Panc1 (cell line): ENCODE measurements around the gene CEBPB.

Experiments
- POLR2AphosphoS5 ChIP-seq: IDR thresholded peaks from 2 replicates; pipeline ENCODE4 v1.6.1; 2012; ENCODE audit warnings: mild to moderate bottlenecking, low read depth, low read length, moderate library complexity
- REST ChIP-seq, 2 experiments: IDR thresholded peaks; 2 replicates each; pipeline ENCODE4 v1.6.1; 2011 to 2012; ENCODE audit warnings: low read depth in 2 of 2, control low read depth in 1 of 2, low read length in 1 of 2, mild to moderate bottlenecking in 1 of 2, moderate library complexity in 1 of 2; ENCODE audit not compliant: insufficient read depth in 1 of 2
- SIN3A ChIP-seq: IDR thresholded peaks from 2 replicates; pipeline ENCODE4 v1.6.1; 2012; ENCODE audit warnings: low read depth, mild to moderate bottlenecking, low read length, moderate library complexity, borderline replicate concordance; ENCODE audit not compliant: insufficient read depth
- TF ChIP-seq, protein P1 (sequence below): fragments of 450-650 bp; IDR thresholded peaks from 2 replicates; pipeline ENCODE4 v1.5.1; 2017; ENCODE audit warnings: mild to moderate bottlenecking

DNA sequence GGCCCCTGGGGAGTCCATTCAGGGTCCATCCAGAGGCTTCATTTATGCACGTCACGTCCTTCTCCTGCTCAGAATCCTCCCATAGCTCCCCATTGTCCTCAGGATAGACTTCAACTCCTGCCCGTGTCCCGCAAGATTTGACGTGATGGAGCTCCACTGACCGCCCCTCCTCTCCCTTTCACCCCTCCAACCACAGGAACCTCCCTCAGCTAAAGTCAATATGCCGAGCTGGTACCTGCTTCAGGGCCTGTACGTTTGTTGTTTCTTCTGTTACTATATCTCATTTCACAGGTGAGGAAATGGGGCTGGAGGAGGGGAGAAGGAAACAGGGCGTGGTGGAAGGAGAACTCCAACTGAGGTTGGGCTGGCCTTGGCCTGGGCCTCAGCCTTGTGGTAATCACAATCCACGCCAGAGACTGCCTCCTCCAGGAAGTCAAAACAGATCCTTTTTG lies 38.6 kb downstream of the CEBPB start:
- TF ChIP-seq, protein P1, sequence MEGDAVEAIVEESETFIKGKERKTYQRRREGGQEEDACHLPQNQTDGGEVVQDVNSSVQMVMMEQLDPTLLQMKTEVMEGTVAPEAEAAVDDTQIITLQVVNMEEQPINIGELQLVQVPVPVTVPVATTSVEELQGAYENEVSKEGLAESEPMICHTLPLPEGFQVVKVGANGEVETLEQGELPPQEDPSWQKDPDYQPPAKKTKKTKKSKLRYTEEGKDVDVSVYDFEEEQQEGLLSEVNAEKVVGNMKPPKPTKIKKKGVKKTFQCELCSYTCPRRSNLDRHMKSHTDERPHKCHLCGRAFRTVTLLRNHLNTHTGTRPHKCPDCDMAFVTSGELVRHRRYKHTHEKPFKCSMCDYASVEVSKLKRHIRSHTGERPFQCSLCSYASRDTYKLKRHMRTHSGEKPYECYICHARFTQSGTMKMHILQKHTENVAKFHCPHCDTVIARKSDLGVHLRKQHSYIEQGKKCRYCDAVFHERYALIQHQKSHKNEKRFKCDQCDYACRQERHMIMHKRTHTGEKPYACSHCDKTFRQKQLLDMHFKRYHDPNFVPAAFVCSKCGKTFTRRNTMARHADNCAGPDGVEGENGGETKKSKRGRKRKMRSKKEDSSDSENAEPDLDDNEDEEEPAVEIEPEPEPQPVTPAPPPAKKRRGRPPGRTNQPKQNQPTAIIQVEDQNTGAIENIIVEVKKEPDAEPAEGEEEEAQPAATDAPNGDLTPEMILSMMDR, result no peak
- no peak for TF ChIP-seq SIN3A
- no peak for TF ChIP-seq POLR2AphosphoS5
- no peak for TF ChIP-seq REST (IDR thresholded peaks at IDR 0.05; ENCODE audit: insufficient read depth in 1 of 2, low read depth in 2 of 2, low read length in 1 of 2)
